DMS53 (cell line): Measurements from ENCODE around the gene WDR49.

ENCODE experiments used
- DNase-seq: peaks from one replicate; lab custom pipeline; 2025; lab: John Stamatoyannopoulos, UW

WDR49 gene

DNA sequence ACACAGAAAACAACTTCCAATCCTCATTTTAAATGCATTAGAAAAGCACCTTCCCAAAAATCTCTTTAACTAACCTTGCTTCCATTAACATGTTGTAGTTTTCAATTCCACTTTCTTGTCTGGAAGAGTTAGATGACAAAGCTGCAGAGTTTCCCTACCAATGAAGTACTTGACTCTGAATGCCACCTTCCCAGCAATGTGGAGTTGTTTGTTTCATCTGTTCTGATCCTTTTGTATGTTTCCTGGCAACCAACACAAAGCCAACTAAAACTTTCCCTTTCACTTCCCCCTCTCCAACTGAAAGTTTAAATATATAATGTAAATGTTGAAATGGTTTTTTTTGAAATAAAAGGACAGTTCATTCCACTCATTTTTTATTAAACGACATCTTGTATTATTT is at the start of gene WDR49:
WDR49 (minus strand) TSS at position 183 of the 400 bp plus-strand sequence. CDS start 517 bp downstream, outside the sequence.
- peak; percentile 80 for DNase-seq

- no peak for DNase-seq
Measured at GRCh38 chr3:167700926-167701325, 47.2 kb upstream of the WDR49 start.

- DNase-seq: no peak
Measured at GRCh38 chr3:167700046-167700445, 46.3 kb upstream of the WDR49 start.

- no peak for DNase-seq
Measured at GRCh38 chr3:167694121-167694520, 40.4 kb upstream of the WDR49 start.

- no peak for DNase-seq
Measured at GRCh38 chr3:167691366-167691765, 37.6 kb upstream of the WDR49 start.

DNA sequence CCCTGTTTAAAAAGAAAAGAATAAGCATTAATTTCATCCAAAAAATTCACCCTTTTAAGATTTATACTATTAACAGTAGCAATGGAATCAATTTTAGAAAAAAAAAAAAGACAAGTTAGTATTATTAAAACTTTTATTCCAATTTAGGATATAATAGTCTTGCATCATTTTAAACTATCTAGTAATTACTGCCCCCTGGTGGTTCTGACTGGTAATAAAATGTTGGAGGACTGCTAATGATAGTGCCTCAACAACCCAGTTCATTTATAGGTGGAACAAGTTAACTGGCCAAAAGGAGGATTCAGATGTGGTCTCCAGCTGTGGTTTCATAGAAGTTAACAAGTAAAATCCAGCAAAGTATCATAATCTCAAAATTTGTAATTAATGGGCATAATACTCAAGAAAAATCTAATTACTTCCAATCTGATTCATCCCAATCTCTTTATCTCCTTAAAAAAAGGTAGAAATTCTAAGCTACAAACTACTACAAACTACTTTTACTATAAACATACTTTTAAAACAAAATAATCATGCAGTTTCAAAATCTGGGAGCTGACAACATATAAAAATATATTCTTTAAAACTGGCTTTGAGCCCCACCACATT is 30.7 kb upstream of the WDR49 start:
- peak; percentile 75 for DNase-seq

DNA sequence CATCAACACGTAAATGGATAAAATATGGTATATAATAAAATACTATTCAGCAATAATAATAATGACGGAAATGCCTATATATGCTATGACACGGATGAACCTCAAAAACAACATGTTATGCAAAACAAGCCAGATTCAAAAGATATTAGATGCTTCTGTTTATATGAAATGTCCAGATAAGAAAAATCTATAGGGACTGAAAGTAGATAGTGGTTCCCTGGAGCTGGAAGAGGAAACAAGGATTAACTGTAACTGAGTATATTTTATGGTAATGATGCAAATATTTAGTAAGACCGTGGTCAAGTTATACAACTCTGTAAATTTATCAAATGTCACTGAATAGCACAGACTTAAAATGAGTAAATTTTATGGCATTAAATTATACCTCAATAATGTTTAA is 25.8 kb upstream of the WDR49 start:
- no peak for DNase-seq

DNA sequence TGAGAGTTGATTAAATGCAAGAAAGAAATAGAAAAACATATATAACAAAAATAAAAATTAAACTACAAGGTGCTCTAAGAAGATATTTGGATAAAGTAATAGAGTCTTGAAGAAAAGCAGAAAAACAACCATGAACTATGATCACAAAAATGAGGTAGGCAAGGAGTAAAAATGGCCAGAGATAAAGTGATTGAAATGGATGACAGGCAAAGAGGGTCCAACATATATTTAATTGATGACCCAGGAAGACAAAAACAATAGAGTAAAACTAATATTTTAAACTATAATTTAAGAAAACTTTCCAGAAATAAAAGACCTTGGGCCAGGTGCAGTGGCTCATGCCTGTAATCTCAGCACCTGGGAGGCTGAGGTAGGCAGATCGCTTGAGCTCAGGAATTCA is 22.1 kb upstream of the WDR49 start:
- DNase-seq: no peak

DNA sequence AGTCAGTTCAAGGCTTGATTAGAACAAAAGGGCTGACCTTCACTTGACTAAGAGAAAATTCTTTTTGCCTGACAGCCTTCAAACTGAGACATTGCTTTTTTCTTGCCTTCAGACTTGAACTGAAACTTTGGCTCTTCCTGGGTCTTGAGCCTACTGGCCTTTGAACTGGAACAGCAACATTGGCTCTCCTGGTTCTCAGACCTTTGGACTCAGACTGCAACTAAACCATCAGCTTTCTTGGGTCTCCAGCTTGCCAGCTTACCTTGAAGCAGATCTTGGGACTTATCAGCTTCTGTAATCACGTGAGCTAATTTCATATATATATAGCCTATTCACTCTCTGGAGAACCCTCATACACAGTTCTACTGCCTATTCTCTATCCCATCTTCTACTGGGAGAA is 19.5 kb upstream of the WDR49 start:
- DNase-seq: no peak

DNA sequence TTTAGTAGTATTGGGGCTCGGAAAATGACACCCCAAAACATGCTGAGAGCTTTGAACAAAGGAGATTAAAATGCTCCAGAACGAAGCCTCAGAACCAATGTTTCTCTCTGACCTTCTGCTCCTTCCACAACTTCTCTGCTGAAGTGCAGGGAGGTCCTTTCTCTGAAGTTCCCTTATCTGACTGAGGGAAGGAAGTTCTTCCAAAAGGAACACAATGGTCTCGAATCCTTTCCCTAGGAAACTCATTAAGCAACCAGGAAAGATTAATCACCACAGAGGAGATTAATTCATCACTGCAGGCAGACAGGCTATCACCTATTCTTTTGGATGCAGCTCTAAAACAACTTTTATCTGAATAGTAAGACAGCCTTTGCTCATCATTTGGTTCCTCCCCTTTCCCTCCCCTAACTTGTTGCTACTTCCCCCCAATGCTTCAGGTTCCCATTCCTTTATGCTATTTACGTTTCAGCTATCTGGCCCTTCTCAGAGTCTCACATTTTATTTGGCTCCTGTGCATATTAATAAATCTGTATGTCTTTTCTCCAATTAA is 18.2 kb upstream of the WDR49 start:
- no peak for DNase-seq

DNA sequence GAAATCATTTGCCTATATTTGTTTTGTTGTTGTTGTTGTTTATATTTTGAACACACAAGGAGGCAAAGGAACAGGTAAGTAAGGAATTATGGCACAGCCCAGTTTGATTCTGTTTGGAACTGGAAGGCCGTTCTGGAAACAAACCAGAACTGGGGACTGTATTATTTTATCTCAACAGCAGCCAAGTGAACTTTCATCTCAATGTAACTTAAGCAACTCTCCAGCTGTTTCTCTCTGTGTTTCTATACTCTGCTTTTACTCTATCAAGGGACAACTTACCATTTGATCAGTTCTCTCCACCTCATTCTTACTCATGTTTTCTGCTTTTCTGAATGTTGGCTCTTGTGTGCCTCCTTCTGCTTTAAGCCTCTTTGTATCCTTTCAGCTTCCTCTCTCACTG is 16.0 kb upstream of the WDR49 start:
- DNase-seq: no peak

GRCh38 chr3:167668651-167669050 is 14.9 kb upstream of the WDR49 start:
- DNase-seq: no peak

DNA sequence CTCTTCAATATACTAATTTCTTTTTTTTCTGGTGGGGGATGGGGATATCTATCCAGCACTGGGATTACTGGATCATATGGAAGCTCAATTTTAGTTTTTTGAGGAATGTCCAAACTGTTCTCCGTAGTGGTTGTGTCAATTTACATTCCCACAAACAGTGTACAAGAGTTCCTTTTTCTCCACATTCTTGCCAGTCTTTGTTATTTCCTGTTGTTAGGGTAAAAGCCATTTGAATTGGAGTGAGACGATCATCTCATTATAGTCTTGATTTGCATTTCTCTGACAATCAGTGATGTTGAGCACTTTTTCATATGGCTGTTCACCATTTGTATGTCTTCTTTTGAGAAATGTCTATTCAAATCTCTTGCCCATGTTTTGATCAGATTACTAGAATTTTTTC is 12.8 kb upstream of the WDR49 start:
- DNase-seq: no peak

GRCh38 chr3:167662919-167663400 is 9.2 kb upstream of the WDR49 start:
- no peak for DNase-seq

- DNase-seq: no peak
Measured at GRCh38 chr3:167657684-167658225, 4.0 kb upstream of the WDR49 start.

DNA sequence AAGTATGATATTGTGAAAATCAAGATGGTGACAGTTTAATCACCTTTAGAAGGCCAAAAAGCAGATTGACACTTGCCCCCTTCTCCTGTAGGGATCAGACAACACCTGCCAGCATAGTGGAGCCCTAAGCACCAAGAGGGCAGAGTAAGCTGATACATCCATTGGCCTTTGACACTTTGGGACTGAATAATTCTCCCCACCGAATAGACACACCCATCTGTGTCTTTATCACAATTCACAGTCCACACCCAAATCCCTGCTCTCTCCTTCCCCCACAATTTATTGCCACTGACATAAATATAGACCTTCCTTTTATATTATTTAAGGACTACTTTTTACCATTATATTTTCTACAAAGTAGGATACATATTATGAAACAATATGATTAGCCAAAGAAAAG is 3.1 kb upstream of the WDR49 start:
- DNase-seq: no peak

DNA sequence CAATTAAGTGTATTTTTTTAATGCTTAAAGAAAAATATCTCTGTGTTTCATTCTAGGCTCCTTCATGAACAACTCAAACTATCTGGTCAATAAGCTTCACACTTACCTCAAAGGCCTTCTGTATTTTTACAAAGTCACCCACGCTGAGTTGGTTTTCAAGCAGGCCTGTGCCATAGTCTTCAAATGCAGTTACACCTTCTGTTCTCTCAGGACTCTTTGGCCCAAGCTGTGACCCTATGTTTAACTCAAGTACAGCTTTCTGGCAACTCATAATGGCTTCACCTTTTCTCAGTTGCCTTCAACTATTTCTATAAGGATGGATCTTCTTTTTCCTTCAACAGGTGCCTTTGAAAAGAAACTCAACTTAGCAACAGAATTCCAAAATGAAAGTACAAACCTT is 587 bp downstream of the WDR49 start:
- peak; percentile 6 for DNase-seq

- DNase-seq: no peak
Measured at GRCh38 chr3:167651826-167652225, 1.9 kb downstream of the WDR49 start.

DNA sequence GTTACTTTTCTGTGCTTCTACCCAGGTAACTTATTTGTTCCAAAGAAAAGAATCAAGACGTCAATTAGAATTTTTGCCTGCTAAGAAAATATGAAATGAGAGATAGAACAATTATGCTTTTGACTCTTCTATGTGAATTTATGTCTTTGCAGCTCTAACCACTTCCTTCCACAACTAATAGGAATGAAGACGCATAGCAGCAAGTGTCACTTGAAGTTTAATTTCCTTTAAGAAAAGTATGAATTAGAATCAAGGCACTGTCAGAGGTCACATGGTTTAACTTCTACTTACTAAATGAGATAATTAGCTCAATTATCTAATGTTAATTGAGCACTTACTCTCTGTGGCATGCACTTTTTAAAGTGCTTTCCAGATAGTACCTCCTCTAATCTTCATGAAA is 3.3 kb downstream of the WDR49 start:
- DNase-seq: no peak

GRCh38 chr3:167649746-167650145 is 4.0 kb downstream of the WDR49 start:
- no peak for DNase-seq

GRCh38 chr3:167644611-167645010 is 9.1 kb downstream of the WDR49 start:
- DNase-seq: no peak

GRCh38 chr3:167631471-167631870 is 22.3 kb downstream of the WDR49 start:
- no peak for DNase-seq

DNA sequence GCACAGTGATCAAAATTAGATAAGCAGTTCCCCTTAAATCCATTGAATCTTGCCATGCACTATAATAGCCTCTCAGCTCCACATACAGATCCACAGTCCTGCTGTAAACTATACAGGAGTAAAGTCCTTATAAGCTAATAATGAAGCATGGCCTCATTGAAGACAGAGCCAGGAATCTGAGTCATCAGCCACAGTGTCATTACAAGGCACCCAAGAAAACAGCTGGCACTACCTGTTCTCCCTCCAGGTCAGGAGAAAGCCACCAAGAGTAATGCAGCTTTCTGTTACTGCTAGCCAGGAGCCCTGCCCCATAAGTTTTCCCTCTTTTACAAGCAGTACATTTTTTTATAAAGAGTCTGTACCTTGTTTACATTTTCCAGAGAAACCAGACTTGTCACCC is 27.3 kb downstream of the WDR49 start:
- DNase-seq: peak; percentile 44

GRCh38 chr3:167615030-167615429 is 38.7 kb downstream of the WDR49 start:
- DNase-seq: no peak
